ENCODE data around the gene LRRC1. TPM values are rescaled to one million over a fixed set of nuclear protein-coding genes. Genes with fewer than 3 reads are reported as not detected.

Gene LRRC1
- total RNA-seq, 1 experiment from 2014 or later, result 10.3 TPM

GRCh38 chr6:53793318-53794136 is 1.3 kb upstream of the LRRC1 start:
- Histone ChIP-seq H3K79me2 (ENCODE audit: insufficient read depth, low read length) (peaks cover 3% of the 10 kb centered on the region; the same call in 1 of the 2 replicates), H4K91ac (ENCODE audit: insufficient read length, low read depth, low read length) (no peak overlapping the region), H3K23me2 (ENCODE audit: insufficient read length, low read depth, low read length, poor library complexity, severe bottlenecking) (peaks cover 22% of the 10 kb centered on the region), H3K56ac (ENCODE audit: insufficient read length, low read depth, low read length) (no peak overlapping the region), H3K9me3 (ENCODE audit: control insufficient read depth, low read depth, low read length) (no peaks in the 10 kb centered on the region), H3K79me1 (ENCODE audit: insufficient read depth, low read depth, low read length, poor library complexity, severe bottlenecking) (no peaks in the 10 kb centered on the region), H3K18ac (ENCODE audit: insufficient read length, low read depth, low read length) (no peak overlapping the region), H3K27me3 (ENCODE audit: insufficient read depth, low read length) (no peaks in the 10 kb centered on the region; the same call in 1 of the 2 replicates), H4K20me1 (ENCODE audit: control insufficient read depth, insufficient read depth, insufficient read length) (no peaks in the 10 kb centered on the region), H4K5ac (ENCODE audit: insufficient read length, low read depth, low read length) (no peak overlapping the region), H2AK5ac (ENCODE audit: insufficient read length, low read length) (no peak overlapping the region), H2BK20ac (ENCODE audit: low read depth, low read length, poor library complexity, severe bottlenecking) (no peak overlapping the region), H3T11ph (ENCODE audit: low read length) (no peak overlapping the region), H3K27ac (ENCODE audit: insufficient read length, low read depth, low read length) (no peak overlapping the region), H2BK5ac (ENCODE audit: insufficient read length, low read length) (no peak overlapping the region), H3K4me2 (ENCODE audit: insufficient read depth, insufficient read length, low read length) (peak overlapping the region; percentile 60), H3K4ac (ENCODE audit: low read depth, low read length) (no peak overlapping the region), H3K23ac (ENCODE audit: insufficient read length, low read depth, low read length) (no peak overlapping the region), H4K8ac (replicated peaks; ENCODE audit: insufficient read length, low read depth, low read length) (no peak overlapping the region), H2BK120ac (ENCODE audit: low read depth, low read length, poor library complexity, severe bottlenecking) (no peak overlapping the region), H2BK15ac (ENCODE audit: low read depth, low read length) (no peak overlapping the region), H3K9ac (ENCODE audit: extremely low read depth, insufficient read length, low read length) (peak overlapping the region; percentile 75), H3K14ac (ENCODE audit: insufficient read depth, low read length) (no peak overlapping the region), H2AFZ (ENCODE audit: low read length) (peak overlapping the region; percentile 14), H3K4me1 (ENCODE audit: insufficient read depth, low read length) (no peaks in the 10 kb centered on the region), H2BK12ac (ENCODE audit: insufficient read length, low read depth, low read length) (no peak overlapping the region)
- H3K4me3 Mint-ChIP-seq, result peak overlapping the region; percentile 93 to 98
- peaks cover 25% of the 10 kb centered on the region for H3K27me3 Mint-ChIP-seq (ENCODE audit: low read depth)
- H3K4me1 Mint-ChIP-seq, result peaks cover 20 to 26% of the 10 kb centered on the region in 2 experiments
- H3K9me3 Mint-ChIP-seq, result peaks cover 6 to 11% of the 10 kb centered on the region in 2 experiments; a peak in 4 of 5 replicates
- peak; percentile 47 for DNase-seq
- peaks cover 0 to 6% (median 5%) of the 10 kb centered on the region in 3 experiments; a peak in 4 of 7 replicates for H3K36me3 Mint-ChIP-seq (ENCODE audit: insufficient read depth in 1 of 3, low read depth in 3 of 3)
- H3K27ac Mint-ChIP-seq, result peak overlapping the region; percentile 15 to 99 (median 98)
- TF ChIP-seq, protein P1, sequence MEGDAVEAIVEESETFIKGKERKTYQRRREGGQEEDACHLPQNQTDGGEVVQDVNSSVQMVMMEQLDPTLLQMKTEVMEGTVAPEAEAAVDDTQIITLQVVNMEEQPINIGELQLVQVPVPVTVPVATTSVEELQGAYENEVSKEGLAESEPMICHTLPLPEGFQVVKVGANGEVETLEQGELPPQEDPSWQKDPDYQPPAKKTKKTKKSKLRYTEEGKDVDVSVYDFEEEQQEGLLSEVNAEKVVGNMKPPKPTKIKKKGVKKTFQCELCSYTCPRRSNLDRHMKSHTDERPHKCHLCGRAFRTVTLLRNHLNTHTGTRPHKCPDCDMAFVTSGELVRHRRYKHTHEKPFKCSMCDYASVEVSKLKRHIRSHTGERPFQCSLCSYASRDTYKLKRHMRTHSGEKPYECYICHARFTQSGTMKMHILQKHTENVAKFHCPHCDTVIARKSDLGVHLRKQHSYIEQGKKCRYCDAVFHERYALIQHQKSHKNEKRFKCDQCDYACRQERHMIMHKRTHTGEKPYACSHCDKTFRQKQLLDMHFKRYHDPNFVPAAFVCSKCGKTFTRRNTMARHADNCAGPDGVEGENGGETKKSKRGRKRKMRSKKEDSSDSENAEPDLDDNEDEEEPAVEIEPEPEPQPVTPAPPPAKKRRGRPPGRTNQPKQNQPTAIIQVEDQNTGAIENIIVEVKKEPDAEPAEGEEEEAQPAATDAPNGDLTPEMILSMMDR (conservative IDR thresholded peaks at IDR 0.05), result no peak
- WGBS (ENCODE audit: extremely low coverage, insufficient read length, low lambda C conversion rate), result no CpG with 5 or more reads among the region's 25 CpGs

All from H9 (cell line).